Measurements from ENCODE around the gene DUS4L.

GRCh38 chr7:107599262-107599661 is 35.5 kb downstream of the DUS4L start:
- TF ChIP-seq CTCF (IDR thresholded peaks at IDR 0.05) (no peak), POLR2A (IDR thresholded peaks at IDR 0.05) (no peak)

Measured in thyroid gland (tissue), 4 donors.